Measurements from ENCODE around the gene TMEM101.

GRCh38 chr17:44012874-44013273 is 1.9 kb downstream of the TMEM101 start:
- TF ChIP-seq EZH2 (IDR thresholded peaks at IDR 0.05; ENCODE audit: borderline replicate concordance) = no peak
- TF ChIP-seq, protein P1, sequence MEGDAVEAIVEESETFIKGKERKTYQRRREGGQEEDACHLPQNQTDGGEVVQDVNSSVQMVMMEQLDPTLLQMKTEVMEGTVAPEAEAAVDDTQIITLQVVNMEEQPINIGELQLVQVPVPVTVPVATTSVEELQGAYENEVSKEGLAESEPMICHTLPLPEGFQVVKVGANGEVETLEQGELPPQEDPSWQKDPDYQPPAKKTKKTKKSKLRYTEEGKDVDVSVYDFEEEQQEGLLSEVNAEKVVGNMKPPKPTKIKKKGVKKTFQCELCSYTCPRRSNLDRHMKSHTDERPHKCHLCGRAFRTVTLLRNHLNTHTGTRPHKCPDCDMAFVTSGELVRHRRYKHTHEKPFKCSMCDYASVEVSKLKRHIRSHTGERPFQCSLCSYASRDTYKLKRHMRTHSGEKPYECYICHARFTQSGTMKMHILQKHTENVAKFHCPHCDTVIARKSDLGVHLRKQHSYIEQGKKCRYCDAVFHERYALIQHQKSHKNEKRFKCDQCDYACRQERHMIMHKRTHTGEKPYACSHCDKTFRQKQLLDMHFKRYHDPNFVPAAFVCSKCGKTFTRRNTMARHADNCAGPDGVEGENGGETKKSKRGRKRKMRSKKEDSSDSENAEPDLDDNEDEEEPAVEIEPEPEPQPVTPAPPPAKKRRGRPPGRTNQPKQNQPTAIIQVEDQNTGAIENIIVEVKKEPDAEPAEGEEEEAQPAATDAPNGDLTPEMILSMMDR (IDR thresholded peaks at IDR 0.05; ENCODE audit: poor library complexity) = no peak

All from hepatocyte (in vitro differentiated cells).